ENCODE measurements around the gene STARD5.
"Not testable (repeated sequence)": the region's sequence is repeated elsewhere in the genome, so short reads cannot be mapped to it uniquely, and the experiment has no call there.

STARD5 gene

DNA sequence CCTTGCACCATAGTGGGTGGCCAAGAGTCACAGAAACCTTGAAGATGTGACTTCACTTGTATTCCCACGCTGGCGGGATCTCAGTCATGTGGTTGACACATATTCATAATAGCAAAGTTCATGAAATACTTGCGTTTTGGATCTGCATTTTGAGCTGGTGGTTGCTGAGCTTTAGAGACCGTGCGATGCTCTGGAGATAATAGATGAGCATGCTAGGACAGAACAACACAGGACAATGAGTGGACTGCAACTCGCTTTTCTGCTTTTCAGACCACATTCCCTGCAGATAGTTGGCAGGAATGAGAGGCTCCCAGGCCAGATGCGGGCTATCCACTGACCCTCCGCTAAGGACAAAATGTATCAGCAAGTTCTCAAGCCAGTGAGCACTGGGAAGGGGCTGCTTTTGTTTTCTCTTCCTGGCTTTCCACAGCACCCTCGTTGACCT lies 13.8 kb upstream of the STARD5 start:
- in situ Hi-C loops (cut with HindIII; ENCODE audit: low sequenced_read_pairs): no loop called here

DNA sequence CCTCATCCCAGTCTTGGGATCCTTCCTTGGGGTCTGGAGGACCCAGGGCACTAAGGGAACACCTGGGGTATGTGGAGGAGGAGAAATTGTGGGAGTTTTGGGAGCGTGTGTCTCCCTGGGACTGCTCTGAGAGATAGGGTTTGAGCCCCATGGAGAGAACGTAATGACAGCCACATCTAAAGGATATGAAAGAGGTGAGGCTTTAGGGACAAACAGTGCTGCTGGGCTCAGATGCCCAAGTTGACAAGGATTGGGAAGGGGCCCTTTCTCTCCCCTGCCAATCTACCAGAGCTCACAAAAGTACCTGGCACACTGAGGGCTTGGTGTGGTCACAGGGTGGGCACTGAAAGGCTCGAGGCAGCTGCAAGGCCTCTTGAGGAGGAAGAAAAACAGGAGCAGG lies 13.3 kb upstream of the STARD5 start:
- in situ Hi-C loops (cut with HindIII; ENCODE audit: low sequenced_read_pairs): no loop called here

DNA sequence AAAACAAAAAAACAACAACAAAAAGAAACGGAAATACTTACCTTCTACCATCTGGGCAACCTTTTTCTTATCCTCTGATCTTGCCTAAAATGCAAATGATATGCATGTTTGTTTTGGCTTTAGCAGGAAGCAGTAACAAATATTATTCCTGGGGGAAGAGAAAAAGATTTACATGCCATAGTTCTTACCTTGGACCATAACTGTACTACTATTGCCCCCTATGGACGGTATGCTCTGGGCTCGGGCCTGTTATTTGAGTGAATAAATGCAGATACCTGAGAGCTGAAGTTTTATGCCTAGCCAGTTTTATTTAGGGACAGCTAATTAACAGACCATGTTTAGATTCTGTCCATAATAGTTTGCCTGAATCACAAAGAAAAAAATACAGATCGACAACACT lies 12.6 kb upstream of the STARD5 start:
- in situ Hi-C loops (cut with HindIII; ENCODE audit: low sequenced_read_pairs): no loop called here

DNA sequence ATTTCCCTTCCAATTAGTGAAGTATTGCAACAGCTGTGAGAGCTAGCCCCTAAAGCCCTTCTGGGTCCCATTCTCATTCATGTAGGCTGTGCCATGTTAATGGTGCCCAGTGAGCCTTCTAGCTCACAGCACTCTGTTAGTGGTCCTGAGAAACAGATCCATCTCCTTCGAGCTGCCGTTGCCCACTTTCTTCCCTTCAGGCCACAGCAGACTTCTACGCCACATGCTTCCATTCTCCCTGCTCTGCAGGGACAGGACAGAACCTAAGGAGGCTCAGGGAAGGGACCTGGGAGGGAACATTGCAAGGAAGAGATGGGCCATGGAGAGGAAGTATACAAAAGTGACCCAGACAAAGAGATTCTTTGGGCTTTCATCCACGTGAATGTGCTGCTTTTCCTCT lies 11.7 kb upstream of the STARD5 start:
- in situ Hi-C loops (cut with HindIII; ENCODE audit: low sequenced_read_pairs): no loop called here

DNA sequence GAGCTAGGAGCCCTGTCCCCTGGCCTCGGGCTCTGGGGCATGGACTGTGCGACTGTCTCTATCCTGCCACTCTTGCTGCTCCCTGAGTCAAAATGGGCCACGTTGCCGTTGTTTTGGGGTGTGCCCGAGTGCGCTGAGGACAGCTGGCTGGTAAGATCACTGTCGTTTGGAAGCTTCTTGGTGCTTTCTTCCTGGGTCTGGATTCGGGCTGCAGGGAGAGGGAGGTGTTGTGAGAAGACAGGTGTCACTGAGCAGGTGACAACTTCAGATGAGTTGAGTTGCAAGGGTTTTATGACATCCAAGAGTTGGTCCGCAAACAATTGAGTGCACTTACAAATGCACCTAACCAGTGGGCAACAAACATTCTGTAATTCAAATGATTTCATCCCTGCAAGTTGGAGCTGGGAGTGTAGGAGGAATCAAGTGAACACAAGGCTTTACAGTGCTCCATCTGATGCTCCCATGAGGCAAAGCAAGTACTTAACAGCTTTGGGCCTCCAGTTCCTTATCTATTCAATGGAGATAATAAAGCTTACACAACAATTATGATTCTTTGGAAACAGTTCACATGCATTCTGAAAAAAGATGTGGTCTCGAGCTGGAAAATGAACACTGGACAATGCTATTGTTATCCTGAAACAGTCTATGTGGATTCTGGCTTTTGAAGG lies 11.0 kb upstream of the STARD5 start:
- in situ Hi-C loops (cut with HindIII; ENCODE audit: low sequenced_read_pairs): no loop called here

DNA sequence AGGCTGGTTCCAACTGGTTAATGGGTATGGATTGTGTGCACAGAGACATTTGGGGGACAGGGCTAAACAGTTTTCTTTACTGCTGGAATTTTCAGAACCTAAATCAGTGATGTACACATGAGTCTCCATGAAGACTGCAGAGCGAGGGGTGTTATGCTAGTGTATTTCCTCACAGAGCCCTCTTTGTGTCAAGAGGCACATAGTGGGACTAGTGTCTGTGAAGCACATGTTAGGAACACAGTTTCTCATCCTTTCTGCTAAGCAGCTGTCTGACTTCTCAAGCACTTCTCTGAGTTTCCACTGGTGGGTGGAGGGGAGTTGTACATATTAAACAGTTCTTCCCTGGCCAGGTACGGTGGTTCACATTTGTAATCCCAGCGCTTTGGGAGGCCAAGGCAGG lies 9.4 kb upstream of the STARD5 start:
- in situ Hi-C loops (cut with HindIII; ENCODE audit: low sequenced_read_pairs): no loop called here

DNA sequence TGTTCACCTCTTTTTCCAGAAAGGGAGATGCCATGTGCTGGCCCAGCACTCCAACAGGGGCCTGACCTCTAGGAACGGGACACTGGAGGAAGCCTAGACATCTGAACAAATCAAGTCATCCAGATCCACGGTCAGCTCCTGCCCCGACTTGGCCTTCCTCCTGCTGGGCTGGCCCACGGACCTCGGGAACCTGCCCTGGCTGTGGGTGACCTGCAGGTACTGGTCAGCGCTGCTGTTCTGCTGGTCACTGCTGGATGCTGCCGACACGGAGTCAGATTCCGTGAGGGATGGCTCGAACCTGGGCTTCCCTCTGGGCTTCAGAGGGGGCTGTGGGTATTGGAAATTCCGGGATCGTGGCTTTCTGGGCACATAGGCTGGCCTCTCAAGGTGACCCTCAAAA lies 8.4 kb upstream of the STARD5 start:
- in situ Hi-C loops (cut with HindIII; ENCODE audit: low sequenced_read_pairs): no loop called here

DNA sequence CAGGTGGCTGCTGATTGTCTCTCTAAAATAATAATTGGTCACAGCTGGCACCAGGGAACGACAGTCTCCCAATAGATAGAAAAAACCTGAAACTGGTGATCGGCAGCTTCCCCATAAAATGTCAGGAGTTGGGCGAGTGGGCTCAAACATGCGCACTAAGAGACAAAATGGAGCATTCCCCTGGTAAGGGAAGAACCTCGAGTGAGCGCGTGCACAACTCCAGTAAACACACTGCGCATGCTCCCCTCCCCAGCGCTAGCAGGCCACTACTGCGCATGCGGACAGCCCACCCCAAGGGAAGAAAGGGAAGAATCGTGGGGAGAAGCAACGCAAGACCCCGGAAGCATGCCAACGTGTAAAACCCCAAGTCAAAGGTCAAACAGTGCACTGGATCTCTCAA lies 7.7 kb upstream of the STARD5 start:
- in situ Hi-C loops (cut with HindIII; ENCODE audit: low sequenced_read_pairs): no loop called here

DNA sequence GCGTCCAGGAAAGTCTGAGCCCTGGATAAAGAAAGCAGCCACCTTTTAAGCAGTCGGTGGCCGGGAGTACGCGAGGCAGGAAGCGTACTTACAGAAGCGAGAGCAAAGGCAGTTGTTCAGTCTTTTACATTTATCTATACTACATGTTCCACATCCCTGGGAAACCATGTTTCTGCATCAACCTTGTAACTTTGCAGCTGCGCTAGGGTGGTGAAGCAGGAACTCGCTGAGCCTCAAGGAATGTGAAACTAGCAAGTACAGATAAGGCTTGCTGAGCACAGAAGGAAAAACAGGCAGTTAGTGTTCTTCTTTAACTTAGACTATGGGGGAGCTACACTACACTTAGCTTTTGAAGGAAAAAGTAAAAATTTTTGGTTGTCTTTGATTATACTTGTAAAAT lies 7.2 kb upstream of the STARD5 start:
- in situ Hi-C loops (cut with HindIII; ENCODE audit: low sequenced_read_pairs): not testable (repeated sequence)

DNA sequence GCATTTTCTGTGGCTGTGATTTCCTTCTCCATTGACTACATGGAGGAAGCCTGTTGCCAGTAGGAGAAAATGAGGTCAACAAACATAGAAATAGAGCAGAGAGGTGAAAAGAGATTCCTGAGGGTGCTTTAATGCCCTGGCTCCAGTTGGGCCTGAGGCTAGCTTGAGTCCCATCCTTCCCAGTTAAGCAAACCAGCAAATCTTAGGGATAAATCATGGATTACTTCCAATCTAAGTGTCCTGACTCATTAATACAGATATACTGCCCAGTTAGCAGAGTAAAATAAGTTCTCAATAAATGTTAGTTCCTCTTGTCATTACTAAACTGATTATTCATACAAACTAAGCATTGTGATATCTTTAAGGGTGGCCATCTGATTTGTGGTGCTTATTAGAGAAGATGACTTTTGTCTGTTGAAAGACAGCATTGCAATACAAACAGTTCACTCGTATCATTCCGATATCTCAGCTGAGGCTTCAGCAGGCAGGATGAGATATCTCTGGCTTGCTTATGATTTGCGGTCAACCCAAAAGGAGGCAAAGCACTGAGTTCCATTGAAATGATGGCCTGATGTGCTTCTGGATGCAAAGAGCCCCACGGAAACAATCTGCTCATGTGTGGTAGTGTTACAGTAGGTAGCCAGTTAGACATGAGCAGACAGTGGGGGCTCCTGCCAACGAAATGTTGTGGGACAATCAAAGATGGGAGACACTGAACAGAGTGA lies 6.6 kb upstream of the STARD5 start:
- in situ Hi-C loops (cut with HindIII; ENCODE audit: low sequenced_read_pairs): no loop called here

DNA sequence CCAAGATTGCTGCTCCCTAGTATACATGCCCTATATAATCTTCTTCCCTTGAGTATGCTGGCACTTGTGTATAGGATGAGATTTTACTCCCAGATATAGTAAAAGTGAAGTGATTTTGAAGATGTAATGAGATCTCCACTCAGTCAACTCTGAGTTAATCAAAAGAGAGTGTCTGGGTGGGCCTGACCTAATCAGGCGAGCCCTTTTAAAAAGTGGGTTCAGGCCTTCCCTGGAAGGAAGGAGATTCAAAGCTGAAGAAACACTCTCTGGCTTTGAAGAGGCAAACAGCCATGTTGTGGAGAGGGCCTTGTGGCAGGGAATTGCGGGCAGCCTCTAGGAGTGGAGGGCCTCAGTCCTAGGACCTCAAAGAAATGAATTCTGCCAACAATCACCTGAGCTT lies 5.5 kb upstream of the STARD5 start:
- in situ Hi-C loops (cut with HindIII; ENCODE audit: low sequenced_read_pairs): no loop called here

DNA sequence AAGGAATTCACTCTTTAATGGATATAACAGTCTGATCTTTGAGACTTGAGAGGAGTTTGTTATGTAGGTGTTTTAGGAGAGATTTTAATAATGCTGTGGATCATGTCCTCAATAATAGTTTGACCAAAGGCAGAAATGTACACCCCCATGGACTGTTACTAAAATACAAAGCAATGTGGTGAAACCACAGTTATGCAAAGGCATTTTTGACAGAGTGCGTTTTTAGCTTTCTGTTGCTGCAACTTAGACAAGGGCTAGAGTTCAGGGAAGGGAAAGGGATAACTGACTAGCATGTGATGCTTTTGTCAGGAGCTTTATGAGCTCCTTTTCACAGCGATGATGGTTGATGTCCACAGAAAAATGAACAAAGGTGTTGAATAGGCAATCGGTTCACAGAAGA lies 3.6 kb upstream of the STARD5 start:
- in situ Hi-C loops (cut with HindIII; ENCODE audit: low sequenced_read_pairs): no loop called here

DNA sequence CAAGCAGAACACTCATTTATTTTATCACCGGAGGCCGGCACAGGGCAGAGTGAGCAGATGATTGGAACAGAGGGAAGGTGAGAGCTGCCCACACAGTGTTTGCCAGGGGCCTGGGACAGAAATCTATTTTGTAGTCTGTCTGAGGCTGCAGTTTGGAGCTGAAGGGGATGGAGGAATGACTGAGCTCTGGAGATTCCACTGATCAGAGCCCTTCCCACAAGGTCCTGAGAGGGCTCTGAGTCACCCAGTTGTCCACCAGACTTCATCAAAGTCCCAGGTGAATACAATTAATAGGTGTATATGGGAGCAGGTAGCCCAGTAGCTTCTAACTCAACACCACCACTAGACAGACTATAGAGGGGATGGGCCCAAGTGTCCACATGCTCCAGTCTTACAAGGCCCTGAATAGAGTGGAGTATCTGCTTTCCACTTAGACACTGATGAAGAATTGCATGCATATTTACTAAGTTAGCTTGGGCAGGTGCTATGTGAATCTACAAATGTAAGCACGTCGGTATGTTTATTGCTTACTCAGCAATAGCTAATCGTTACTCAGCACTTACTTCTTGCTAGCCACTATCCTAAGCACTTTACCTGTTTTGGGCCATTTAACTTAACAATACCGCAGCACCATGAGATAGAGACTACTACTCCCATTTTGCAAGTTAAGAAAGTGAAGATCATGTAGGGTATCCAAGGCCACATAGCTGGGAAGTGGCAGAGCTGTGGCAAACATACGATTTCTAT lies 2.7 kb upstream of the STARD5 start:
- in situ Hi-C loops (cut with HindIII; ENCODE audit: low sequenced_read_pairs): no loop called here

DNA sequence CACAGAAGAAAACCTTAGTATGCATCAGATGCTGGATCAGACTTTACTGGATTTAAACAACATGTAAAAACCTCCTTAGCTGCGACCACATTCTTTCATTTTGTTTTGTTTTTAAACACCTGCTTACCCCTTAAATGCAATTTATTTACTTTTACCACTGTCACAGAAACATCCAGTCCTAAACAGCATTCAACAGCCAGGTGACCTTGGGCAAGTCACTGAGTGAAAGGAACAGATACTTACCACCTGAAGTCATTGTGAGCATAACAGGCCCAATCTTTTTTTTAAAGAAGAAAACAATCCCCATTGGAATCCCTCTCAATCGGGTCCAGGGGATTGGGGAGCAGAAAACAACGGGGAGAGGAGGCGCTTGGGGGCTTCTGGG lies 390 bp downstream of the STARD5 start:
- in situ Hi-C loops (cut with HindIII; ENCODE audit: low sequenced_read_pairs): no loop called here

DNA sequence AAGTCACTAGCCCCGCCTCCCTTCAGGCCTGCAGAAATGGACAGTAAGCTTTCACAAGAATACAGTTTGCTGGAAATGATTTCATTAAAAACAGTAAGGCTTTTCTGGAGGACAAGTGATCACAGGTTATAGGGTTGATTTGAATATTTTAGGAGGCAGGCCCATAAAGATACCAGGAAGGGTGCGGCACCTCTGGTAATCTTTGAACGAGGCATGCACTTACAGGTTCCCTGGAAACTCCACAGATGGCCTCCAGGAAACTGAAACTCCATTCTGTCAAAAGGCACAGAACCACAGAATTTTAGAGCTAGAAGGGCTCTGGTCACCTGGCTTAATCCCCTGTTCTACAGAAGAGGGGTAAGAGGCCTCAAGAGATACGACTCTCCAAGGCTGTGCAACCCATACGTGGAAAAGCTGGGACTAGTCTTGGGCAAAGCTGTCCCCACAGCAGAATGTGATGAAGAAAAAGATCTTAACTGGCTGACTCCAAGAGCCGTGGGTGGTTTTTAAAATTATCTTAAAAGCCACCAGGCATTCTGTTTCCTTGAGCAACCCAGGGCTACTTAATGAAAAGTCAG lies 1.2 kb downstream of the STARD5 start:
- in situ Hi-C loops (cut with HindIII; ENCODE audit: low sequenced_read_pairs): no loop called here

DNA sequence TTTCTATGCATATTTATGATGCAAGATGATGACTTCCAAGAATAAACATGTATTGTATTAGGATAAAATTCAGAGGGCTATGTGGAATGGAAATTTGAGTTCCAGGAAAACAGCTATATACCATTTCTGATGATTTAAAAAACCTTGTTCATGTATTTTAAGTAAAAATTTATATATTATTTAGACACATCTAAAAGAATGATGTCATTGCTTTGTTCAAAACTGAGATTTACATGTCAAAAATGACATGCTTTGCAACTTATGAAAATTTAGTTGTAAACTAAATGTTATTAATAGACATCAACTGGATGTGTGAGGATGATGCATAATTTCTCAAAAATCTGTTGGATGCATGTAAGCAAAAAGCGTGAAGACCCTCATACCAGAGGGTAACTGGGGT lies 2.3 kb downstream of the STARD5 start:
- in situ Hi-C loops (cut with HindIII; ENCODE audit: low sequenced_read_pairs): no loop called here

DNA sequence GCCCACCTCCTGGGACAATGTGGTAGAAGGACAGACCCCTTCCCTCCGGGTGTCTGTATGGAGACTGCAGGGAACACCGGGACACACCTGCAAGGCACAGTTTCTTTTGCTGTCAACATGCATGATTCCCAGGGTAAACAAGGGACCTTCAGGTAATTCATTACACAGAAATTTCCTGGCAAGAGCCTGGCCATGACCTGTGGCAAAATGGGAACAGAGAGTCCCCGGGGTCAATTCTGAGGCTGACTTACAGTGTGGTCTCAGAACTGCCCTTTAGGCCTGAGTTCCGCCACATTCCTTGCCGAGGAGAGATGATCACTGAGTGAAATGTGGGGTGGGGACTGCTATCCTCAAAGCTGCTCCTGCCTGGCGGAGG lies 6.3 kb downstream of the STARD5 start:
- in situ Hi-C loops (cut with HindIII; ENCODE audit: low sequenced_read_pairs): no loop called here

DNA sequence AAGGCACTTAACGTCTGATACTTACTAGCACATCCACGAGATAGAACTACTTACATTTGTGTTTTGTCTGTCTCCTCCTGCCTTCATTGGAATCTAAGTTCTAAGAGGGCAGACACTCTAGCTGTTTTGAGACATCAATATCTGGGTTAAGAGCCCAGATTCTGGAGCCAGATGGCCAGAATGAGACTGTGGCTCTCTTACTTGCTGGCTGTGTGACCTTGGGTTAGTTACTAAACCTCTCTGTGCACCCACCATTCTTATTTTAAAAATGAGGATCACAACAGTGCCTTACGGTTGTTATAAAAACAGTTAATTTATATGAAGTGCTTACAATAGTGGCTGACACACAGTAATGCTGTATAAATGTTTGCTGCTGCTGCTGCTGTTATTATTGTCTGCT lies 7.7 kb downstream of the STARD5 start:
- in situ Hi-C loops (cut with HindIII; ENCODE audit: low sequenced_read_pairs): no loop called here

DNA sequence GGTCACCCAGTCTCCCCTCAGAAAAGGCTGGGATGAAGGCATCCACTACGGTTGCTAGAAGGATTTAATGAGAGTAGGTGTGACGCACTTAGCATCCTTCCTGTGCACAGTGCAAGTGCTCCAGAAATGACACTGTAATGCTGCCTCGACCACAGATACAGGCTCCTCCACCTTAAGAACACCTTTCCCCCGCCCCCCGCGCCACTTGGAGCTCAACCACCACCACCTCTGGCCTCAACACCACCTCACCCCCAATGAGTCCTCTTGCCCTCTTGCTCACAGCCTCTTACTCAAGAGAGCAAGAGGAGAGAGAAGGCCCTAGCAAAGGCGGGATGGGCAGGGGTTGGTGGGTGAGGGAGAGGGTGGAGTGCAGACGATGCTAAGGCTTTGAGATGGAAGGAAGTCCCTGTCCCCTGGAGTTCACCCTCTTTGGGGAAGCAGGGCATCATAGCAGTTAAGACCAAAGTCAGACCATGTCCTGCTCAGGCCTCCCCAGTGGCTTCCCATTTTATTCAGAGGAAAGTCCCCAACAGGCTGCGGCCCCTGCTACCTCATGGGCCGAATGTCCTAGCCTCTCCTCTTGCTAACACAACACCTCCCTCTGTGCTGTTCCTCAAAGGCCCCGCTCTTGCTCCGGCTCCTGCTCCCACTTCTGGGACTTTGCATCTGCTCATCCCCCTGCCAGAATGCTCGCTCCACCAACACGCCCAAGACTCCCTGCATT lies 8.3 kb downstream of the STARD5 start:
- in situ Hi-C loops (cut with HindIII; ENCODE audit: low sequenced_read_pairs): no loop called here

DNA sequence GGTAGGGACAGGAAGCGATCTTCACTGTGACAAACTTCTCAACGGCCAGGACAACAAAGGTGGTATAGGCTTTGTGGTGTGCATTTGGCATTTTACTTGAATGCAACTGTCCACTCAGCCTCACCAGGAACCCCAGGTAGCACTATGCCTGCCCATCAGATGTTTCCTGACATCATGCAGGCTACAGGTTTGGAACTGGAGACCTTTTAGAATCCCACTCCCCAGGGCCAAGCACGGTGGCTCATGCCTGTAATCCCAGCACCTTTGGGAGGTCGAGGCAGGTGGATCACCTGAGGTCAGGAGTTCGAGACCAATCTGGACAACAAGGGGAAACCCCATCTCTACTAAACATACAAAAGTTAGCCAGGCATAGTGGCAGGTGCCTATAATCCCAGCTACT lies 9.6 kb downstream of the STARD5 start:
- in situ Hi-C loops (cut with HindIII; ENCODE audit: low sequenced_read_pairs): no loop called here

DNA sequence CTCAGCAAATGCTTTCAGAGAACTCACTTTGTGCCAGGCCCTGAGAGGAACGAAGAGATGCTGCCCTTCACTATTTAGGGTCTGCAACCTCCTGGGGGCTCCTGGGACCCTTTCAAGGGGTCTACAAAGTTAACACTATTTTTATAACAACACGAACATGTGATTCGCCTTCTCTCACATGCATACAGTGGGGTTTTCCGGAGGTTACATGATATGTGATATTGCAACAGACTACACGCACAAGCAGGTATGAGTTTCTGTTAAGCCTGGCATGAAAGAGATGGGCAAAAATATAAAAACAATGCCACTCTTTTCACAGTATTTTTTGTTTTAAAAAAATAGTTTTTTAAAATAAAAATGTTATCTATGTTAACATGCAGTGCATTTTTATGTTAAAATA lies 10.3 kb downstream of the STARD5 start:
- in situ Hi-C loops (cut with HindIII; ENCODE audit: low sequenced_read_pairs): no loop called here
